ENCODE measurements around the gene IRF3. TPM values are rescaled to one million over a fixed set of nuclear protein-coding genes. Genes with fewer than 3 reads are reported as not detected.

Gene IRF3
- polyA plus RNA-seq, 1 donor (not counting 4 experiments of a cell fraction or from before 2014, with no cell fraction given), result 50.4 TPM

GRCh38 chr19:49676136-49676783 is 10.6 kb upstream of the IRF3 start:
- H4K20me1 ChIP-seq (ENCODE audit: control insufficient read depth, extremely low read depth, insufficient read depth, low read length), result peaks cover 22% of the 10 kb centered on the region
- H3K9me1 ChIP-seq (ENCODE audit: control insufficient read depth, extremely low read depth, insufficient read depth, low read length), result no peaks in the 10 kb centered on the region
- no peaks in the 10 kb centered on the region for H3K9me3 ChIP-seq (ENCODE audit: control insufficient read depth, low read depth, low read length)
- dilution Hi-C loops (cut with MboI; ENCODE audit: extremely low pct_ligation_motif_present, low sequenced_read_pairs), result no loop called here
- no peaks in the 10 kb centered on the region for H3K27me3 ChIP-seq (ENCODE audit: control insufficient read depth, extremely low read depth, insufficient read depth, low read length)
- peak overlapping the region; percentile 36 to 80 (median 62) for H3K4me3 ChIP-seq (ENCODE audit: control insufficient read depth in 2 of 3, extremely low read depth in 1 of 3, insufficient read depth in 2 of 3, low read depth in 1 of 3, low read length in 3 of 3)
- peak; percentile 70 for FAIRE-seq
- peak overlapping the region; percentile 99 for H2AFZ ChIP-seq (ENCODE audit: control insufficient read depth, low read length)
- peak overlapping the region; percentile 92 for H3K4me2 ChIP-seq (ENCODE audit: control insufficient read depth, extremely low read depth, insufficient read depth, low read depth, low read length)
- H3K27ac ChIP-seq (ENCODE audit: control insufficient read depth, insufficient read depth, low read length), result peak overlapping the region; percentile 99
- peaks cover 40% of the 10 kb centered on the region for H3K79me2 ChIP-seq (ENCODE audit: control insufficient read depth, insufficient read depth, low read length)
- TF ChIP-seq CTCF (optimal IDR thresholded peaks at IDR 0.05 in 1 of 3, IDR thresholded peaks at IDR 0.05 in 1 of 3, conservative IDR thresholded peaks at IDR 0.05 in 1 of 3; ENCODE audit: extremely low read depth in 1 of 3, insufficient read depth in 2 of 3, low read length in 3 of 3), result no peak
- TF ChIP-seq EZH2 (IDR thresholded peaks at IDR 0.05; ENCODE audit: low read length), result no peak
- peaks cover 8 to 10% of the 10 kb centered on the region in 2 experiments for H3K36me3 ChIP-seq (ENCODE audit: control insufficient read depth in 2 of 2, extremely low read depth in 1 of 2, insufficient read depth in 2 of 2, low read length in 2 of 2)
- peak overlapping the region; percentile 93 for H3K9ac ChIP-seq (ENCODE audit: control insufficient read depth, extremely low read depth, insufficient read depth, low read length)
- H3K4me1 ChIP-seq (ENCODE audit: control insufficient read depth, extremely low read depth, insufficient read depth, low read length), result peaks cover 24% of the 10 kb centered on the region
- peak; percentile 88 for DNase-seq (ENCODE audit: low read depth, low spot score)

GRCh38 chr19:49672131-49672919 is 6.7 kb upstream of the IRF3 start:
- Histone ChIP-seq H3K9ac (ENCODE audit: control insufficient read depth, extremely low read depth, insufficient read depth, low read length) (no peak overlapping the region), H2AFZ (ENCODE audit: control insufficient read depth, low read length) (peak overlapping the region; percentile 75), H3K27me3 (ENCODE audit: control insufficient read depth, extremely low read depth, insufficient read depth, low read length) (no peaks in the 10 kb centered on the region), H3K79me2 (ENCODE audit: control insufficient read depth, insufficient read depth, low read length) (peaks cover 5% of the 10 kb centered on the region), H3K9me3 (ENCODE audit: control insufficient read depth, low read depth, low read length) (no peaks in the 10 kb centered on the region), H3K4me2 (ENCODE audit: control insufficient read depth, extremely low read depth, insufficient read depth, low read depth, low read length) (no peak overlapping the region), H3K27ac (ENCODE audit: control insufficient read depth, insufficient read depth, low read length) (no peak overlapping the region), H3K36me3 (ENCODE audit: control insufficient read depth in 2 of 2, extremely low read depth in 1 of 2, insufficient read depth in 2 of 2, low read length in 2 of 2) (peaks cover 0 to 5% of the 10 kb centered on the region in 2 experiments), H4K20me1 (ENCODE audit: control insufficient read depth, extremely low read depth, insufficient read depth, low read length) (no peaks in the 10 kb centered on the region), H3K9me1 (ENCODE audit: control insufficient read depth, extremely low read depth, insufficient read depth, low read length) (no peaks in the 10 kb centered on the region), H3K4me3 (ENCODE audit: control insufficient read depth in 2 of 3, extremely low read depth in 1 of 3, insufficient read depth in 2 of 3, low read depth in 1 of 3, low read length in 3 of 3) (peak overlapping the region in 1 of 3 experiments; percentile 34), H3K4me1 (ENCODE audit: control insufficient read depth, extremely low read depth, insufficient read depth, low read length) (no peaks in the 10 kb centered on the region)
- DNase-seq (ENCODE audit: low read depth, low spot score) (no peak), FAIRE-seq (no peak)
- dilution Hi-C loops (cut with MboI; ENCODE audit: extremely low pct_ligation_motif_present, low sequenced_read_pairs), result no loop called here
- TF ChIP-seq EZH2 (IDR thresholded peaks at IDR 0.05; ENCODE audit: low read length) (no peak), CTCF (optimal IDR thresholded peaks at IDR 0.05 in 1 of 3, IDR thresholded peaks at IDR 0.05 in 1 of 3, conservative IDR thresholded peaks at IDR 0.05 in 1 of 3; ENCODE audit: extremely low read depth in 1 of 3, insufficient read depth in 2 of 3, low read length in 3 of 3) (peak; percentile 88 to 99 (median 91))

Measured in keratinocyte (primary cell).